Chondrocyte (in vitro differentiated cells): Measurements from ENCODE around the gene CADPS2. TPM values are rescaled to one million over a fixed set of nuclear protein-coding genes. Genes with fewer than 3 reads are reported as not detected.
"Not testable (repeated sequence)": the region's sequence is repeated elsewhere in the genome, so short reads cannot be mapped to it uniquely, and the experiment has no call there.

Experiments used
- DNase-seq: peaks from one replicate; pipeline ENCODE4 v3.0.0; 2021; ENCODE audit warnings: mixed read lengths, low spot score
- H3K27ac Mint-ChIP-seq: one replicate; pipeline ENCODE4 v1.8.0; 2021; ENCODE audit warnings: mild to moderate bottlenecking, moderate library complexity, mixed read lengths; ENCODE audit not compliant: unreplicated experiment
- H3K27me3 Mint-ChIP-seq: 2 replicates; pipeline ENCODE4 v1.8.0; 2021; ENCODE audit warnings: low read depth, mixed read lengths
- H3K36me3 Mint-ChIP-seq: 2 replicates; pipeline ENCODE4 v1.8.0; 2021; ENCODE audit warnings: low read depth, mixed read lengths
- H3K4me1 Mint-ChIP-seq: 2 replicates; pipeline ENCODE4 v1.8.0; 2021; ENCODE audit warnings: low read depth, mild to moderate bottlenecking, mixed read lengths
- H3K4me3 Mint-ChIP-seq: one replicate; pipeline ENCODE4 v1.8.0; 2021; ENCODE audit warnings: mild to moderate bottlenecking, moderate library complexity, mixed read lengths; ENCODE audit not compliant: unreplicated experiment
- H3K9me3 Mint-ChIP-seq: 2 replicates; pipeline ENCODE4 v1.8.0; 2021; ENCODE audit warnings: low read depth, mixed read lengths
- total RNA-seq: library from RNA; stranded (reverse); gene quantifications from 3 replicates; pipeline ENCODE4 v1.2.1, GENCODE V29; 2021
- TF ChIP-seq, protein P1 (sequence below): fragments of 200-600 bp; sonication (generic); IDR thresholded peaks from 2 replicates; pipeline ENCODE4 v1.5.0; 2021; ENCODE audit warnings: antibody characterized with exemption, mild to moderate bottlenecking, moderate library complexity

Gene CADPS2
- total RNA-seq, 1 donor from 2014 or later: 0.32 TPM

DNA sequence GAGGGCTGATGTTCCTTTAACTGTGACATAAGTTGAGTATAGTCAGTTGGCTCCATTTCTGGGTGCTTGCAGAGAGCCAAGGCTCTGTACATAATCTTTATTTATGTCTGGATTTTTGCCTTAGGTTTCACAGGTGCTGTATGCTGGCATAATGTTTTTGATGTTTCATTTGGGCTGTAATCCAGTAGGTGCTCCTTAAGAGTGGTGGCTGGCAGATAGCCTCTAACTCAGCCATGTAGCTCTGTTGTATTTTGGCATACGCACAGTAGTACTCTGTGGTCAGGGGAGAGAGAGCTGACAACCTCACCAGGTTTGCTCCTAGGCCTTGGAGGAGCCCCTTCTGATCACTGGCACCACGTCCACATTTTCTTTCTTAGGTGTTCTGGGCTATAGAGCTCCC lies 248.5 kb downstream of the CADPS2 start:
- Mint-ChIP-seq H3K27ac (no peak overlapping the region), H3K9me3 (peaks cover 6% of the 10 kb centered on the region), H3K27me3 (peaks cover 2% of the 10 kb centered on the region), H3K36me3 (no peaks in the 10 kb centered on the region), H3K4me1 (no peaks in the 10 kb centered on the region), H3K4me3 (no peak overlapping the region)
- no peak for DNase-seq
- TF ChIP-seq, protein P1, sequence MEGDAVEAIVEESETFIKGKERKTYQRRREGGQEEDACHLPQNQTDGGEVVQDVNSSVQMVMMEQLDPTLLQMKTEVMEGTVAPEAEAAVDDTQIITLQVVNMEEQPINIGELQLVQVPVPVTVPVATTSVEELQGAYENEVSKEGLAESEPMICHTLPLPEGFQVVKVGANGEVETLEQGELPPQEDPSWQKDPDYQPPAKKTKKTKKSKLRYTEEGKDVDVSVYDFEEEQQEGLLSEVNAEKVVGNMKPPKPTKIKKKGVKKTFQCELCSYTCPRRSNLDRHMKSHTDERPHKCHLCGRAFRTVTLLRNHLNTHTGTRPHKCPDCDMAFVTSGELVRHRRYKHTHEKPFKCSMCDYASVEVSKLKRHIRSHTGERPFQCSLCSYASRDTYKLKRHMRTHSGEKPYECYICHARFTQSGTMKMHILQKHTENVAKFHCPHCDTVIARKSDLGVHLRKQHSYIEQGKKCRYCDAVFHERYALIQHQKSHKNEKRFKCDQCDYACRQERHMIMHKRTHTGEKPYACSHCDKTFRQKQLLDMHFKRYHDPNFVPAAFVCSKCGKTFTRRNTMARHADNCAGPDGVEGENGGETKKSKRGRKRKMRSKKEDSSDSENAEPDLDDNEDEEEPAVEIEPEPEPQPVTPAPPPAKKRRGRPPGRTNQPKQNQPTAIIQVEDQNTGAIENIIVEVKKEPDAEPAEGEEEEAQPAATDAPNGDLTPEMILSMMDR: no peak

DNA sequence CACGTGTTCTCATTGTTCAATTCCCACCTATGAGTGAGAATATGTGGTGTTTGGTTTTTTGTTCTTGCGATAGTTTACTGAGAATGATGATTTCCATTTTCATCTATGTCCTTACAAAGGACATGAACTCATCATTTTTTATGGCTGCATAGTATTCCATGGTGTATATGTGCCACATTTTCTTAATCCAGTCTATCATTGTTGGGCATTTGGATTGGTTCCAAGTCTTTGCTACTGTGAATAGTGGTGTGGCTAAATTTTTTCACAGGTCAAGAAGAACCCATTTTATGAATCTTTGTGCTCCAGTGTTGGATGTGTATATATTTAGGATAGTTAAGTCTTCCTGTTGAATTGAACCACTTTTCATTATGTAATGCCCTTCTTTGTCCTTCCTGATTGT lies 250.8 kb downstream of the CADPS2 start:
- H3K36me3 Mint-ChIP-seq, H3K4me3 Mint-ChIP-seq, H3K9me3 Mint-ChIP-seq, H3K27me3 Mint-ChIP-seq, DNase-seq, H3K4me1 Mint-ChIP-seq, H3K27ac Mint-ChIP-seq: not testable (repeated sequence)

GRCh38 chr7:122633472-122633871 lies 252.8 kb downstream of the CADPS2 start:
- Mint-ChIP-seq H3K27ac (no peak overlapping the region), H3K4me3 (no peak overlapping the region), H3K36me3 (no peaks in the 10 kb centered on the region), H3K4me1 (peaks cover 2% of the 10 kb centered on the region), H3K27me3 (peaks cover 5% of the 10 kb centered on the region), H3K9me3 (peaks cover 6% of the 10 kb centered on the region)
- DNase-seq: no peak
- TF ChIP-seq, protein P1: no peak

- Mint-ChIP-seq H3K36me3 (no peaks in the 10 kb centered on the region), H3K27ac (no peak overlapping the region), H3K9me3 (peaks cover 6% of the 10 kb centered on the region), H3K27me3 (peaks cover 6% of the 10 kb centered on the region), H3K4me3 (no peak overlapping the region), H3K4me1 (peaks cover 2% of the 10 kb centered on the region)
- no peak for DNase-seq
- TF ChIP-seq, protein P1: no peak
Observed at GRCh38 chr7:122632238-122632637, 254.0 kb downstream of the CADPS2 start.

DNA sequence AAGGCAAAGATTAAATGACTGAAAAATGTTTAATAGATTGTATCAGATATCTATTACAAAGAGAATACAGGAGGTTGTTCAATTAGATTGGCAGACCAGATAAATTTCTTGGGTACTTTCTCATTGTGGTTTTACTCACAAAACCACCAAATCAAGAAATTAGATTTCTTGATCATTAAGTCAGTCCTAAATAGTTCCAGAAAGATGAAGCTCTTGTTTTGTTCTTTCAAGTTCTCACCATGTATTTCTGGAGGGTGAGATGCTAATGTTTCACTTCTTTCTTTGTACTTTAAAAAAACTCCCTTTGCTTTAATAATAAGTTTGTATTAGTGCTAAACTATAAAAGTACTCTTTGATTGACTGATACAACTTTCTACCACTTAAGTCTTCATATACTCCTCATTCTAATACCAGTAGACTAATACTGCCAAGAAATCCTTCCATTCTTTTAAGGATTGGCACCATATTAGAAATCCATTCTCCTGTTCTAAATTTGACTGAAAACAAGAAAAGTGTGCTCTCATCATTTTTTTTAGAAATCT lies 256.8 kb downstream of the CADPS2 start:
- TF ChIP-seq, protein P1: no peak
- H3K27me3 Mint-ChIP-seq: peaks cover 6% of the 10 kb centered on the region
- H3K36me3 Mint-ChIP-seq: no peaks in the 10 kb centered on the region

DNA sequence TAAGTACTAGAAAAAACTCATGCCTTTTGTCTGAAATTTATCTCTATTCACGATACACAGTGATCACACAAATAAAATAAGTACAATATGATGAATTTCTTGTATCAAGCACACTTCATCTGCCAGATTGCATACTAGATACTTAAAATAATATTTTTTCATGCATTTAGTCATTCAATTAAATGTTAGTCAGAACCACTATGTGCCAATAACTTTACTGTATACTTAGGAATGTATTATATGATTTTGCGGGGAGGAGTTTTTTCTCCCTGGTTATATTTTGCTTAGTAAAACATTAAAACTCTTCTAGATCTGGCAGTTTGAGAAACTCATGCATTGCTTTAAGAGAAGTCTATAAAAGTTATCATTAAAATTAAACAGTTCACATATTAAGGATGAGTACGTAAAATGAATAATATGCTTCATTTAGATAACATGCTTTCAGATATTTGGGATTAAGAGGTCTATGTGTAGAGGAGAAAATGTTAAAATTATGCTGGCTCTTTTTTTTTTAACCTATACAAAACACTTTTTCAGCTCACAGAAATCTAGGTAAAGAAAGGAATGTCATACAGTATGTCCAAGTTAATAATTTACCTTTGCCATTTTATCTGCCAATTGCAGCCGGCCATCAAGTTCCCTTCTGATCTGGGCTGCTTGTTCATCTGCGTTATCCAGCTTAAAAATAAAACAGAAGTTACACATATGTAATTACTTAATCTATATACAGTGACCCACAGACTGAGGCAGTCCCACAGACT lies 257.4 kb downstream of the CADPS2 start:
- no peak overlapping the region for H3K27ac Mint-ChIP-seq
- H3K9me3 Mint-ChIP-seq: no peaks in the 10 kb centered on the region
- DNase-seq: no peak
- H3K36me3 Mint-ChIP-seq: no peaks in the 10 kb centered on the region
- TF ChIP-seq, protein P1: no peak
- H3K4me1 Mint-ChIP-seq: peaks cover 2% of the 10 kb centered on the region
- H3K27me3 Mint-ChIP-seq: peaks cover 6% of the 10 kb centered on the region
- no peak overlapping the region for H3K4me3 Mint-ChIP-seq

More for the DNA sequence above, 256.8 kb downstream of the CADPS2 start:
- Mint-ChIP-seq H3K27ac (no peak overlapping the region), H3K4me3 (no peak overlapping the region), H3K4me1 (peaks cover 2% of the 10 kb centered on the region), H3K9me3 (no peaks in the 10 kb centered on the region)
- no peak for DNase-seq
